Ishikawa (cell line): Measurements from ENCODE around the gene NTRK1.

Experiments used
- CEBPB ChIP-seq: IDR thresholded peaks from 2 replicates; pipeline ENCODE4 v1.6.1; 2012
- CREB1 ChIP-seq: IDR thresholded peaks from 2 replicates; pipeline ENCODE4 v1.6.1; 2012; ENCODE audit warnings: low read depth
- EGR1 ChIP-seq: IDR thresholded peaks from 2 replicates; pipeline ENCODE4 v1.6.1; 2012
- EP300 ChIP-seq: IDR thresholded peaks from 2 replicates; pipeline ENCODE4 v1.6.1; 2012; ENCODE audit warnings: borderline replicate concordance
- FOXM1 ChIP-seq: IDR thresholded peaks from 2 replicates; pipeline ENCODE4 v1.6.1; 2012; ENCODE audit warnings: low read depth, borderline replicate concordance
- NFIC ChIP-seq: IDR thresholded peaks from 2 replicates; pipeline ENCODE4 v1.6.1; 2012
- RAD21 ChIP-seq: IDR thresholded peaks from 2 replicates; pipeline ENCODE4 v1.6.1; 2012; ENCODE audit warnings: low read depth
- TAF1 ChIP-seq: IDR thresholded peaks from 2 replicates; pipeline ENCODE4 v1.6.1; 2012; ENCODE audit warnings: low read depth, mild to moderate bottlenecking
- TCF12 ChIP-seq: IDR thresholded peaks from 2 replicates; pipeline ENCODE4 v1.6.1; 2012; ENCODE audit warnings: low read depth
- TEAD4 ChIP-seq: IDR thresholded peaks from 2 replicates; pipeline ENCODE4 v1.6.1; 2012
- USF1 ChIP-seq: IDR thresholded peaks from 2 replicates; pipeline ENCODE4 v1.6.1; 2012
- YY1 ChIP-seq: IDR thresholded peaks from 2 replicates; pipeline ENCODE4 v1.6.1; 2012; ENCODE audit warnings: low read depth
- ZBTB7A ChIP-seq: IDR thresholded peaks from 2 replicates; pipeline ENCODE4 v1.6.1; 2012; ENCODE audit warnings: low read depth
- TF ChIP-seq, protein P1 (sequence below): IDR thresholded peaks from 2 replicates; pipeline ENCODE4 v1.6.1; 2012
- TF ChIP-seq, protein P2 (sequence below): IDR thresholded peaks from 2 replicates; pipeline ENCODE4 v1.6.1; 2012; ENCODE audit warnings: low read depth, mild to moderate bottlenecking

Gene NTRK1

GRCh38 chr1:156877433-156878170, 16.9 kb downstream of the NTRK1 start:
- TF ChIP-seq EP300: no peak
- TF ChIP-seq CEBPB: no peak
- TF ChIP-seq USF1: no peak
- TF ChIP-seq NFIC: no peak
- no peak for TF ChIP-seq EGR1
- TF ChIP-seq, protein P1, sequence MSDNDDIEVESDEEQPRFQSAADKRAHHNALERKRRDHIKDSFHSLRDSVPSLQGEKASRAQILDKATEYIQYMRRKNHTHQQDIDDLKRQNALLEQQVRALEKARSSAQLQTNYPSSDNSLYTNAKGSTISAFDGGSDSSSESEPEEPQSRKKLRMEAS: no peak
- no peak for TF ChIP-seq ZBTB7A
- TF ChIP-seq TEAD4: no peak
- no peak for TF ChIP-seq FOXM1
- TF ChIP-seq RAD21: no peak
- no peak for TF ChIP-seq TCF12
- TF ChIP-seq TAF1: no peak
- TF ChIP-seq, protein P2, sequence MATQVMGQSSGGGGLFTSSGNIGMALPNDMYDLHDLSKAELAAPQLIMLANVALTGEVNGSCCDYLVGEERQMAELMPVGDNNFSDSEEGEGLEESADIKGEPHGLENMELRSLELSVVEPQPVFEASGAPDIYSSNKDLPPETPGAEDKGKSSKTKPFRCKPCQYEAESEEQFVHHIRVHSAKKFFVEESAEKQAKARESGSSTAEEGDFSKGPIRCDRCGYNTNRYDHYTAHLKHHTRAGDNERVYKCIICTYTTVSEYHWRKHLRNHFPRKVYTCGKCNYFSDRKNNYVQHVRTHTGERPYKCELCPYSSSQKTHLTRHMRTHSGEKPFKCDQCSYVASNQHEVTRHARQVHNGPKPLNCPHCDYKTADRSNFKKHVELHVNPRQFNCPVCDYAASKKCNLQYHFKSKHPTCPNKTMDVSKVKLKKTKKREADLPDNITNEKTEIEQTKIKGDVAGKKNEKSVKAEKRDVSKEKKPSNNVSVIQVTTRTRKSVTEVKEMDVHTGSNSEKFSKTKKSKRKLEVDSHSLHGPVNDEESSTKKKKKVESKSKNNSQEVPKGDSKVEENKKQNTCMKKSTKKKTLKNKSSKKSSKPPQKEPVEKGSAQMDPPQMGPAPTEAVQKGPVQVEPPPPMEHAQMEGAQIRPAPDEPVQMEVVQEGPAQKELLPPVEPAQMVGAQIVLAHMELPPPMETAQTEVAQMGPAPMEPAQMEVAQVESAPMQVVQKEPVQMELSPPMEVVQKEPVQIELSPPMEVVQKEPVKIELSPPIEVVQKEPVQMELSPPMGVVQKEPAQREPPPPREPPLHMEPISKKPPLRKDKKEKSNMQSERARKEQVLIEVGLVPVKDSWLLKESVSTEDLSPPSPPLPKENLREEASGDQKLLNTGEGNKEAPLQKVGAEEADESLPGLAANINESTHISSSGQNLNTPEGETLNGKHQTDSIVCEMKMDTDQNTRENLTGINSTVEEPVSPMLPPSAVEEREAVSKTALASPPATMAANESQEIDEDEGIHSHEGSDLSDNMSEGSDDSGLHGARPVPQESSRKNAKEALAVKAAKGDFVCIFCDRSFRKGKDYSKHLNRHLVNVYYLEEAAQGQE: no peak

GRCh38 chr1:156879876-156880275, 19.2 kb downstream of the NTRK1 start:
- TF ChIP-seq TCF12 (no peak), CEBPB (no peak), TAF1 (no peak)
- TF ChIP-seq, protein P2: no peak

DNA sequence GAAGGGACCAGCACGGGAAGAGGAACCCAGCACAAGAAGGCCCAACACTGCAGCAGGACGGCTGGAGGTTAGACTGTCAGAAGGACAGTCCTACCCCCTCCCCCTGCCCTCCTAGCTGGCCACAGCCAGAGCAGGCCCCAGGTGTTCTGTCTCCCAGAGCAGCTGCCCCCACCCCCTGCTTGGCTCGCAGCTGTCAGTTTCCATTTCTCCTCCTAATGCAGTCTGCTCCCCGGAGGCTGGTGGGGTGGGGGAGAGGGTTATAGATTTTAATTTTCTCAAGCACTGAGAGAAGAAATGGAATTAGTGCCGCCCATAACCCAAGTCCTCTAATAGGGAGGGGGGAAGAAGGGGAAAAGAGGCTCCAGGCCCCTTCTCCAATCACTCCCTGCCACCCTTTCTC, 19.8 kb downstream of the NTRK1 start:
- TF ChIP-seq TEAD4: no peak
- TF ChIP-seq RAD21: no peak
- TF ChIP-seq, protein P2: no peak
- TF ChIP-seq EP300: no peak
- TF ChIP-seq, protein P1: no peak

DNA sequence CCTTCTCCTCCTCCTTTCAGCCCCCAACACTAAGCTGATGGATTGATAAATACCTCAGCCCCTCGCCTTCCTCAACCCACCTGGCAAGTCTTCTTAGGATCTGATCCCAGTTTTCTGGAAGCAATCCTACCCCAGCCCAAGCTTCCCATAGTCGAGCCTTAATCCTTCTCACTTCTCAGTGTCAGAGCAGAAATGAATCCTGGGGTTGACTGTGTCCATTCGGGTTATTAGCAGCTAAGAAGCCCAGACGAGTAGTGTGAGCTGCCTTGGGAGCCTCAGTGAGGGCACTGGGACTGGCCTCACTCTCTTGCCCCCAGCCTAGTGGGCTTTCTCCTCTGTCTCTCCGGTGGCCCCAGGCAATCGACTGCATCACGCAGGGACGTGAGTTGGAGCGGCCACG, 20.4 kb downstream of the NTRK1 start:
- TF ChIP-seq ZBTB7A: no peak
- no peak for TF ChIP-seq RAD21
- no peak for TF ChIP-seq EGR1
- TF ChIP-seq, protein P1: no peak
- no peak for TF ChIP-seq NFIC
- TF ChIP-seq YY1: no peak
- no peak for TF ChIP-seq CEBPB
- no peak for TF ChIP-seq EP300

GRCh38 chr1:156881663-156882062, 21.0 kb downstream of the NTRK1 start:
- TF ChIP-seq CREB1 (no peak), RAD21 (no peak)
- TF ChIP-seq, protein P2: no peak
